Brain pericyte (primary cell): ENCODE data around the gene PTPN4.

Experiments used
- DNase-seq: peaks from one replicate; pipeline ENCODE4 v3.0.0-alpha.2; 2012; ENCODE audit warnings: low read depth, low spot score

Gene PTPN4

DNA sequence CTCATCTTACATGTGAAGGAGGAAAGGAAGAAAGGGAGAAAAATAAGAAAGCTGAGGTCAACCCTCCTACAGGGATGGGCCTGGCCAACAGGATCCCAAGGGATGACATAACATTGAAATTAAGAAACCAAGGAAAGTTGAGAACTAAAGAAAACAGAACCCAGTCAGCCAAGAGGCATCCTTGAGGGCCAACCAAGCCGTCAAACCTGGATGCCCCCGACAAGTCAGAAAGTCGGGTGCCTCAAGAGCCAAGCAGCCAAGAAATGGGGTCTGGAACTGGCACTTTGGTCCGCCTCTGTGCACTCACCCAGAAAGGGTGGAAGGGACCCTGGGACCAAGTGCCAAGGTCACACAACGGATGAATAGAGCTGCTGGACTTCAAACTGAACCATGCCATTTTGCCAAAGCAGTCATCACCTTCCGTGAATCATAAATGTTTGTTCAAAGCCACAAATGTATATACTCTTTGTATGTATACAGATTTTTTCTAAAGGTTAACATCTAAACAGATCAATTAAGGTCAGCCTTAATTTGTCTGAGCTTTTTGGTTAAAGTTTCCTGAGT lies 27.0 kb upstream of the PTPN4 start:
- DNase-seq: no peak

DNA sequence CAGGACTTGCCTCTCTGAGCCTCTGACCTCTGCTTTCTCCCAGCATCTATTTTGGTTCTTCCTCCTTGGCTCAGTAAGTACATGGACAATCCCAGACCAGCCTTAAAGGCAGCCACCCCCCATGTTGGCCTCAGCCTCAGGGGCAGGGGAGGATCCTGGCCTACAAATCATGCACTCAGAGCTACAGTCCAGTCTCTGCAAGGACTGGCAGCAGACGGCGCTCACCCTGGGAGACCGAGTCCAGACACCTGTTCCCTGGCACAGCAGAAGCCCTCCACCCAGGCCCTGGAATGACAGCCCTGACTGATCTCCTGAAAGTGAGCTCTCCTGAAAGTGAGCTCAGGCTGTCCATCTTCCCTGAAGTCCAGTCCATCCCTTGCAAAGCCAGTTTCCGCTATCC lies 25.7 kb upstream of the PTPN4 start:
- no peak for DNase-seq

- no peak for DNase-seq
These were observed 24.2 kb upstream of the PTPN4 start for GRCh38 chr2:119735565-119735964.

DNA sequence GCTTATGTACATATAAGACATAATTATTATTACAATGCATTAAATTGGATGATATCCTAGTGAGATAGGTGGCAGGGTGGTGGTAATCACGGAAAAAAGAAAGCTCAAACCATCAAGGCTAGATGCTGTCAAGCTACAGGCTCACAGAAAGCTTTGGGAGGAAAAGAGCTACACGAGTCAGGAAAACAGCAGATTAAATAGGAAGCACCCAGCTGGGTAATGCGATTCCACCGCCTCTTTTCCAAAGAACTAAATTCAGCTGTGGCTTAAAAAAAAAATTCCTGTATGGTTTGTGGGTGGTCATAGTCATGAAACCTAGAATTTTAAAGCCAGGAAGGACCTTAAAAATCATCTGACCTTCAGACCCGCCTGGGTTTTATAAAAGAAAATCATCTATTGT lies 23.7 kb upstream of the PTPN4 start:
- no peak for DNase-seq

DNA sequence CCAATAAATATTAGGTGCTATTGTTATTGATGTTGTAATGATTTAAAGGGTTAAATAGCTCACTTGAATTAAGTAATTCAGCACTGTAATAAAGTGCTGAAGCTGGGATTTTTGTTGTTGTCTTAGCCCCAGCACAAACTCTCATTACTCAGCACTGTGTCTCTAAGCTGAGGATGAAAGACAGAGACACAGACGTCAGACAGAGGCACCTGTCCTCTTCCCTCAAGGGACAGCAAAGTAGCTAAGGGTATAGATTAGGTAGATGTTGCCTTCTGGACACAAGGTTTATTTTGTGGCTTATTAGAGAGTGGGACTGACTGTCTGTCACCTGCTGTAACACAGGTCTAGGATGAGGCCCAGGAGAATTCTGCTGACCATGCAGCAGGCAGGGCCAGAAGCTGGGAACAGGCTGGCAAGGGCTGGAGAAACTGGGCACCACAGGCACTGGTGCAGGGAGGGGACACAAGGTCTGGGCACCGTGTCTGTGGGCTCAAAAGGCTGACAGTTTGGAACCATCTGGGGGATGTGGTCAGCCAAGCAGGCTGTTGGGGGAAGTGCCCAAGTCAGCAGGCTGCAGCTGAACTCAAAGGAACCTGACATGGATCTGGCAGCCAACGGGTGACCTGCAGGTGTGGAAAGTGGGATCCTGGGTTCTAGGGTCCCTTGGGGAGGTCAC lies 20.0 kb upstream of the PTPN4 start:
- no peak for DNase-seq

DNA sequence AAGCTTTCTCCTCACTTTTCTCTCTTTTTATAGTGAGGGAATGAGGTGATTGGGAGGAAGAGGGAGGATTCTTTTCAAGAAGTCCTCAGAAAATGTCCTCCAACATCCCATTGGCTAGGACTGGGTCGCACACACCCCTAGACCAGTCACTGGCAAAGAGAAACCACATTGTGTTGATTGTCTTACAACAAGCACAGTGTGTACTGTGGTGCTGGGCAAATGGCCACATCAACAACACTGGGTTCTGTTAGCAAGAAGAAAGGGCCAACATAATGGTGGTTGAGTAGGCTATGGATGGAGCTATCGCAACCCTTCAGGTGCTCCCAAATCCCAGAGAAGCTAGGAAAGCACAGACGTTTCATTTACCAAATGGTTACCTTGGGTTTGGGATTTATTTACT lies 18.7 kb upstream of the PTPN4 start:
- DNase-seq: no peak

DNA sequence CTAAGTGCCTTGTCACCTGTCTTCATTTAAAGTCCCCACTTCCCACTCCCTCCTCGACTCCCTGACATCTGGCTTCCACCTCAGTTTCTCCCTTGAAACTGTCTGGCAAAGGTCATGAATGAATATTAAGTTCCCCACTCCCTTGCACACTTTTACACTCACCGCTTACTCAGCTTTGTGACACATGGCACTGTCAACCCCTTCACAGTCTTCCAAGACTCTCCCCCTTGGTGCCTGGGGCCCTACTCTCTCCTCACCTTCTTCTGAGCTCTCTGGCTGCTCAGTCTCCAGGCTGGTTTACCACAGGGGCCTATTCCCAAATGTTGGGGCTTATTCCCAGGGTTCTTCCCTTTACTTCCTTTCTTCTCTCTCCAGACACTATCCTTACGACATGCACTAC lies 17.9 kb upstream of the PTPN4 start:
- no peak for DNase-seq

- DNase-seq: no peak
These were observed 15.3 kb upstream of the PTPN4 start for GRCh38 chr2:119744335-119744939.

- DNase-seq: no peak
These were observed 14.2 kb upstream of the PTPN4 start for GRCh38 chr2:119745566-119745965.

DNA sequence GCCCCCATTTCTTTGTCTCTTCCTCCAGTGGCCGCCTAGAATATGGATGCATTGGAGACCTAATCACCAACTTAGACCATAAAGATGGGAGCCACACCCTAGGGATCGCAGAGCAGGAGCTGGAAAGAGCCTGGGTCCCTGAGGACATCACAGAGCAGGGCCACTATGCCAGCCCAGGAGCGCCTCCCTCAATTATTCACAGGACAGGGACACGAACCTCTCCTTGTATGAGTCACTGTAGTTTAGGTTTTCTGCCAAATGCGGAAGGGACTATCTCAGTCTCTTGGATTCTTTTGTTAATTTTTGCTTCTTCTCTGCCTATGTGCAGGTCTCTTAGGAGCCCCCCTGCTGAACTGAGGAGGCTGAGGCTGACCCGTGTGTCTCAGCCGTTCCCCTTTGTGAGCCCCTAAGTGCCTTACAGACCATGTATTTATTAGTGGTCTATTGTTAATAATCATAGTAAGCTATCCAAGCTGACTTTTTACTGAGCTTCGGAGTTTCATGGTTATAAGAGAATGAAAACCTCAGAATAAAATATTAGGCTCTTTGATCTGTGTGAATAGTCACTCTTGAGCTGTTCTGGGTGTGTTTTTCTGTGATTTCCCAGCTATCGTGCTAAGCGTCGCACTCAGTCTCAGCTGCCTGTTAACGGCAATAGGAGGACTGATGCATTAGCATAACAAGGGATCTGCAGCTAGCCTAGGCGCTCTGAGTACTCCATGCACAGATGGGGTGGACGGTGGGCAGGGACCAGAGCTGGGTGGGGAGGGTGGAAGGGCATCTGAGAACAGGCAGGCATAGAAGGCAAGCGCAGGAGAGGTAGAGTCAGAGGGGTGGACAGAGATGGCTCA lies 12.7 kb upstream of the PTPN4 start:
- no peak for DNase-seq

- no peak for DNase-seq
These were observed 11.6 kb upstream of the PTPN4 start for GRCh38 chr2:119748135-119748534.

GRCh38 chr2:119749477-119750012 lies 10.2 kb upstream of the PTPN4 start:
- DNase-seq: no peak

GRCh38 chr2:119751706-119752105 lies 8.0 kb upstream of the PTPN4 start:
- no peak for DNase-seq

GRCh38 chr2:119753041-119753929 lies 6.4 kb upstream of the PTPN4 start:
- no peak for DNase-seq

- no peak for DNase-seq
These were observed 5.8 kb upstream of the PTPN4 start for GRCh38 chr2:119753930-119754321.

GRCh38 chr2:119755906-119756305 lies 3.8 kb upstream of the PTPN4 start:
- DNase-seq: no peak

DNA sequence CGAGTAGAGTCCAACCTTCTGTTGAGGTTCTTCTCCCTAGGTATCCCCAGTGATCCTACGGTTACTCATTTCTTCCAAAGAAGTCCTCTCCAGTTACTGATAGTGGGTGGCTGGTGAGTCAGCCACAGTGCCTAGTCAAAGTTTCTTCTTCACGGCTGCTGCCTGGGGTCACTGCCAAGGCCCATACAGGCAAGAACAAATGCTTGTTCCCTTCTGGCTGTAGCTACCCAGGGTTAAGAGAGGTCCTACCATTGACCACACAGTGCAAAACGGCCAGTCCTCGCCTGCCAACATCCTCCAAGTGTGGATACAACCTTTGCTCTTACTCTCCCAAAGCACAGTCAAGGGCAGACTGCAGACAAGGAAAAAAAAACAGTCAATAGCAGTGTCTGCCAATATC lies 2.9 kb upstream of the PTPN4 start:
- peak; percentile 49 for DNase-seq

DNA sequence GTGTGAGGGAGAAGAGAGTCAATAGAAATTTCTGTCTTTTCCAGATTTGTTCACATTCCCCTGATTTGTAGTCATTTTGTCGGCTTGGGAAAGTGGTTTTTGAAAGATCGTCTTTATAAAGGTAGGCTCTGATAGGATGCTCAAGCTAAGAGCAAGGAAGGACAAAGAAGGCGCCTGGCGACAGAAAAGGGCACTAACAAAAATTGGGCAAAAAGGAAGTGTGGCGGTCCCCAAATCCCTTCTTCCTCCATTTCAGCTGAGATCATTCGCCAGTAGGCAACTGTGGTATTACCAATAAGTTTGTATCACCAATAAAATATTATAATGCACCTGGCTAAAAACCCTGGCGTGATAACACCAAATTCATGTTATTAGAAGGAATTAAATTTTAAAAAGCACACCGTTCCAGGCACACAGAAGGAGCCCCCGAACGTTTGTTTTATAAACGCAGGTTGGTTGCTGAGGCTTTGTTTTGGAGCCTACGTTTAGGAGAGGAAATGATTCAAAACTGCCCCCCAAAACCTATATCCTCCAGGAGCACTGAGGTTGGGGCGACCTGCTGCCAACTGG lies 756 bp upstream of the PTPN4 start:
- DNase-seq: no peak

- DNase-seq: no peak
These were observed 674 bp downstream of the PTPN4 start for GRCh38 chr2:119760237-119760955.

DNA sequence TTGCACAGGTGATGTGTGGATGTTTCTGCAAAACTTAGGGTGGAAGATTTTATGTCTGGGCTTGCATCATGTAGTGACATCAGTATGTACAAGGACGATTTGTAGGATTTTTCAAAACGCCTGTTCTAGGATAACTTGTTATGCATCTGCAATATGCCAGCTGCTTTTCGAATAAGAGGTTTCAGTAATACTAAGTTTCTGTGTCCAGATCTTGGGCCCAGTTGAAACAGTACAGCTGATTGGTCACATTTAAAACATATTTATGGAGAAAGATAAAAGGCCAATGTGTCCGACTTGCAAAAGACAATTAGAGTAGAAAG lies 1.2 kb downstream of the PTPN4 start:
- DNase-seq: no peak
